Loucy (cell line): ENCODE data around the gene KLF7.

Experiments used
- H2AFZ ChIP-seq: fragments of 200-600 bp; sonication (generic); 2 replicates; pipeline ENCODE4 v1.6.0; 2016; ENCODE audit warnings: antibody characterized with exemption, mild to moderate bottlenecking, low read length, moderate library complexity
- H3F3A ChIP-seq: fragments of 200-600 bp; 2 replicates; pipeline ENCODE4 v1.6.0; 2016; ENCODE audit warnings: antibody characterized with exemption, low read depth, mild to moderate bottlenecking
- H3K27me3 ChIP-seq: fragments of 200-600 bp; sonication (generic); 2 replicates; pipeline ENCODE4 v1.6.1; 2014; ENCODE audit warnings: low read length, mild to moderate bottlenecking; ENCODE audit not compliant: insufficient read depth, poor library complexity, severe bottlenecking
- H3K36me3 ChIP-seq: fragments of 200-600 bp; sonication (generic); 2 replicates; pipeline ENCODE4 v1.6.1; 2016; ENCODE audit warnings: low read length; ENCODE audit not compliant: insufficient read depth
- H3K4me1 ChIP-seq: fragments of 200-600 bp; sonication (generic); 2 replicates; pipeline ENCODE4 v1.5.1; 2014; ENCODE audit warnings: low read length, mild to moderate bottlenecking; ENCODE audit not compliant: insufficient read depth, poor library complexity, severe bottlenecking
- H3K4me2 ChIP-seq: fragments of 200-600 bp; sonication (generic); 2 replicates; pipeline ENCODE4 v1.6.0; 2014; ENCODE audit warnings: antibody characterized with exemption, low read length, low read depth, mild to moderate bottlenecking; ENCODE audit not compliant: poor library complexity, severe bottlenecking
- H3K4me3 ChIP-seq: fragments of 200-600 bp; sonication (generic); 2 replicates; pipeline ENCODE4 v1.5.1; 2014; ENCODE audit warnings: low read length, mild to moderate bottlenecking, mixed read lengths; ENCODE audit not compliant: poor library complexity, severe bottlenecking
- H3K79me2 ChIP-seq: fragments of 200-600 bp; sonication (generic); 2 replicates; pipeline ENCODE4 v1.6.1; 2014; ENCODE audit warnings: low read length; ENCODE audit not compliant: insufficient read depth
- H3K9ac ChIP-seq: fragments of 200-600 bp; sonication (generic); 2 replicates; pipeline ENCODE4 v1.6.0; 2014; ENCODE audit warnings: mild to moderate bottlenecking, low read depth, low read length, moderate library complexity; ENCODE audit not compliant: poor library complexity, severe bottlenecking
- H3K9me2 ChIP-seq: fragments of 200-600 bp; sonication (generic); replicated peaks from 2 replicates; pipeline ENCODE4 v1.6.1; 2016; ENCODE audit warnings: low read depth, low read length, mixed read lengths
- H3K9me3 ChIP-seq: fragments of 200-600 bp; sonication (generic); 2 replicates; pipeline ENCODE4 v1.6.1; 2014; ENCODE audit warnings: mild to moderate bottlenecking, antibody characterized with exemption, low read length, low read depth; ENCODE audit not compliant: insufficient read depth
- H4K20me1 ChIP-seq: fragments of 200-600 bp; sonication (generic); 2 replicates; pipeline ENCODE4 v1.6.0; 2014; ENCODE audit warnings: antibody characterized with exemption, low read length, mild to moderate bottlenecking; ENCODE audit not compliant: insufficient read depth, poor library complexity, severe bottlenecking
- EZH2phosphoT487 ChIP-seq: fragments of 200-600 bp; IDR thresholded peaks from 2 replicates; pipeline ENCODE4 v1.6.1; 2018; ENCODE audit warnings: antibody characterized with exemption, mild to moderate bottlenecking, moderate library complexity, borderline replicate concordance
- TF ChIP-seq, protein P1 (sequence below): fragments of 200-600 bp; sonication (generic); conservative IDR thresholded peaks from 2 replicates; pipeline ENCODE4 v1.5.1; 2014; ENCODE audit warnings: mild to moderate bottlenecking, antibody characterized with exemption, low read length

KLF7 gene

GRCh38 chr2:207182911-207183310 is 17.2 kb upstream of the KLF7 start:
- no peaks in the 10 kb centered on the region for H3K27me3 ChIP-seq
- no peaks in the 10 kb centered on the region for H3K36me3 ChIP-seq
- no peaks in the 10 kb centered on the region for H4K20me1 ChIP-seq
- H3K79me2 ChIP-seq: no peaks in the 10 kb centered on the region
- no peak overlapping the region for H3K4me3 ChIP-seq
- H3K4me2 ChIP-seq: no peak overlapping the region
- H2AFZ ChIP-seq: no peak overlapping the region
- H3K9me2 ChIP-seq: no peaks in the 10 kb centered on the region
- no peak for TF ChIP-seq EZH2phosphoT487
- TF ChIP-seq, protein P1, sequence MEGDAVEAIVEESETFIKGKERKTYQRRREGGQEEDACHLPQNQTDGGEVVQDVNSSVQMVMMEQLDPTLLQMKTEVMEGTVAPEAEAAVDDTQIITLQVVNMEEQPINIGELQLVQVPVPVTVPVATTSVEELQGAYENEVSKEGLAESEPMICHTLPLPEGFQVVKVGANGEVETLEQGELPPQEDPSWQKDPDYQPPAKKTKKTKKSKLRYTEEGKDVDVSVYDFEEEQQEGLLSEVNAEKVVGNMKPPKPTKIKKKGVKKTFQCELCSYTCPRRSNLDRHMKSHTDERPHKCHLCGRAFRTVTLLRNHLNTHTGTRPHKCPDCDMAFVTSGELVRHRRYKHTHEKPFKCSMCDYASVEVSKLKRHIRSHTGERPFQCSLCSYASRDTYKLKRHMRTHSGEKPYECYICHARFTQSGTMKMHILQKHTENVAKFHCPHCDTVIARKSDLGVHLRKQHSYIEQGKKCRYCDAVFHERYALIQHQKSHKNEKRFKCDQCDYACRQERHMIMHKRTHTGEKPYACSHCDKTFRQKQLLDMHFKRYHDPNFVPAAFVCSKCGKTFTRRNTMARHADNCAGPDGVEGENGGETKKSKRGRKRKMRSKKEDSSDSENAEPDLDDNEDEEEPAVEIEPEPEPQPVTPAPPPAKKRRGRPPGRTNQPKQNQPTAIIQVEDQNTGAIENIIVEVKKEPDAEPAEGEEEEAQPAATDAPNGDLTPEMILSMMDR: no peak
- no peaks in the 10 kb centered on the region for H3F3A ChIP-seq
- no peaks in the 10 kb centered on the region for H3K9me3 ChIP-seq
- no peaks in the 10 kb centered on the region for H3K4me1 ChIP-seq
- H3K9ac ChIP-seq: no peak overlapping the region

DNA sequence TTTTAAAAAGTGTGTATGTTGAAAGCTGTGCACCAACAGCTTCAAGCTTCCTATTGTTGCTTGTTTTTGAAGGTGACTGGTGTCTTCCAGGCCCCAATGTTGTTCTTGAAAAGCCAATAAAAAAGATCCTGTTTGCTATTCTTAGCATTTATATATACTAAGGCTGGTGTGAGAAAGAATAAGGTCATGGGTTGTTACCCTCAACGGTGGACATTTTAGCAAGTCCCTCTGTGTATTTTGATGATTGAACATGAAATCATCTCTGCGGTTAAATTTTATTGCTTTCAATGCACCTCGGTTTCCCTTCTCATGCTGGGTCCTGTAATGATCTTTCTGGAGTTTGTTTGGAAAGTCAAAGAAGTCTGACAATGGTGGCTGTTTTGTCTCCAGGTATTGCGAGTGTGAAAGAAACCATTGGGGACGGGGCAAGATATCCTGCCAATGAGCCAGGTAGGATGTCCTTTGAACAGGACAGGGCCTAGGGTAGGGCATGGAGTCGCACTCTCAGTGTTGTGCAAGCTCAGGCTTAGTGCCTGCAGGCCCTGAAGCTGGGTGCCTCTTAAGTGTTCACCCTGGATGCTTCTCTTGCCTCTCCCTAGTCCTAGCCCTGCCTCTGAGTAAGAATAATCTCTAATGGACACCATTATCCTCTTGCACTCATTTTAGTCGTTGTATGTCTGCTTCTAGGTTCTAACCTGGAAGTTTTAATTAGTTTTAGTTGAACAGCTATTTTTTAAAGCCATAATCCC is 16.0 kb upstream of the KLF7 start:
- no peak overlapping the region for H3K4me2 ChIP-seq
- H3K9me2 ChIP-seq: no peaks in the 10 kb centered on the region
- H3K9ac ChIP-seq: no peak overlapping the region
- no peaks in the 10 kb centered on the region for H3K9me3 ChIP-seq
- H3K4me1 ChIP-seq: no peaks in the 10 kb centered on the region
- H3K27me3 ChIP-seq: no peaks in the 10 kb centered on the region
- H3K79me2 ChIP-seq: no peaks in the 10 kb centered on the region
- TF ChIP-seq, protein P1: no peak
- TF ChIP-seq EZH2phosphoT487: no peak
- H2AFZ ChIP-seq: no peak overlapping the region
- no peaks in the 10 kb centered on the region for H4K20me1 ChIP-seq
- no peaks in the 10 kb centered on the region for H3F3A ChIP-seq
- H3K4me3 ChIP-seq: no peak overlapping the region
- H3K36me3 ChIP-seq: no peaks in the 10 kb centered on the region

DNA sequence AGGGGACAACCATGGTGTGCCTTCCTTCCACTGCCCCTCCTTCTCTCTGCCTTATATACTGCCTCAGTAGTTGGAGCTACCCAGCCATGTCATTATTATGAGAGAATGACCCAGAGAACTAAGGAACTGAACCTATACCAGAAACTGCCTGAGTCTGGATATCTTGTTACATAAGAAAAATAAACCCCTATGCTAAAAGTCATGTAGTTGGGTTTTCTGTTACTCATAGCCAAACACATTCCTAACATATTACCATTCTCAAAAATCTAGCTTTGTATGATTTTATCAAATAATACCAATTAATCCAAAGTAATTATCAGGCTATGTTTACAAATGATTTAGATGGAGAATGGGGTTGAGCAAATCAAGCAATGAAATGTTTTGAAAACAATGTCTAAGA is 15.0 kb upstream of the KLF7 start:
- Histone ChIP-seq H4K20me1 (no peaks in the 10 kb centered on the region), H3K79me2 (no peaks in the 10 kb centered on the region), H3K4me2 (no peak overlapping the region), H3F3A (no peaks in the 10 kb centered on the region), H3K9ac (no peak overlapping the region), H3K36me3 (no peaks in the 10 kb centered on the region), H2AFZ (no peak overlapping the region), H3K4me3 (no peak overlapping the region), H3K27me3 (no peaks in the 10 kb centered on the region), H3K4me1 (no peaks in the 10 kb centered on the region), H3K9me2 (no peaks in the 10 kb centered on the region), H3K9me3 (no peaks in the 10 kb centered on the region)
- TF ChIP-seq, protein P1: no peak
- TF ChIP-seq EZH2phosphoT487: no peak
